ENCODE data around the gene CCDC183. TPM values are rescaled to one million over a fixed set of nuclear protein-coding genes. Genes with fewer than 3 reads are reported as not detected.
"Not testable (repeated sequence)": the region's sequence is repeated elsewhere in the genome, so short reads cannot be mapped to it uniquely, and the experiment has no call there.

Gene CCDC183
- total and polyA plus RNA-seq, 2 donors from 2014 or later: 0.88 to 3.1 TPM

- no peak for TF ChIP-seq CTCF (IDR thresholded peaks at IDR 0.05; ENCODE audit: borderline replicate concordance, extremely low read depth, insufficient read depth)
- Histone ChIP-seq H3K36me3 (ENCODE audit: control insufficient read depth in 2 of 3, insufficient read depth in 3 of 3, low read length in 3 of 3) (no peaks in the 10 kb centered on the region), H3K27me3 (ENCODE audit: control insufficient read depth, insufficient read depth, low read length) (no peaks in the 10 kb centered on the region), H3K9me3 (ENCODE audit: control insufficient read depth in 2 of 3, insufficient read depth in 1 of 3, low read length in 3 of 3) (peaks cover 0 to 5% (median 0%) of the 10 kb centered on the region in 3 donors), H3K4me3 (ENCODE audit: low read length in 3 of 3) (no peak overlapping the region), H3K9ac (ENCODE audit: low read length in 3 of 3) (no peak overlapping the region), H3K27ac (ENCODE audit: low read depth in 2 of 2, low read length in 2 of 2) (no peak overlapping the region), H3K4me1 (ENCODE audit: control insufficient read depth in 2 of 3, insufficient read depth in 2 of 3, low read depth in 1 of 3, low read length in 3 of 3) (no peaks in the 10 kb centered on the region)
- intact Hi-C loops (cut with DNase I): no loop called here
- FAIRE-seq (no peak), DNase-seq (peak in 2 of 5 donors; percentile 50 to 59)
Observed at GRCh38 chr9:136759436-136760325, 36.5 kb upstream of the CCDC183 start.

GRCh38 chr9:136760424-136760823, 35.7 kb upstream of the CCDC183 start:
- Histone ChIP-seq H3K4me3 (ENCODE audit: low read length in 3 of 3) (no peak overlapping the region), H3K27ac (ENCODE audit: low read depth in 2 of 2, low read length in 2 of 2) (no peak overlapping the region), H3K4me1 (ENCODE audit: control insufficient read depth in 2 of 3, insufficient read depth in 2 of 3, low read depth in 1 of 3, low read length in 3 of 3) (no peaks in the 10 kb centered on the region), H3K27me3 (ENCODE audit: control insufficient read depth, insufficient read depth, low read length) (no peaks in the 10 kb centered on the region), H3K9ac (ENCODE audit: low read length in 3 of 3) (no peak overlapping the region), H3K9me3 (ENCODE audit: control insufficient read depth in 2 of 3, insufficient read depth in 1 of 3, low read length in 3 of 3) (peaks cover 0 to 5% (median 0%) of the 10 kb centered on the region in 3 donors), H3K36me3 (ENCODE audit: control insufficient read depth in 2 of 3, insufficient read depth in 3 of 3, low read length in 3 of 3) (no peaks in the 10 kb centered on the region)
- DNase-seq: peak in 1 of 5 donors; percentile 68
- FAIRE-seq: no peak
- TF ChIP-seq CTCF (IDR thresholded peaks at IDR 0.05; ENCODE audit: borderline replicate concordance, extremely low read depth, insufficient read depth): no peak
- intact Hi-C loops (cut with DNase I): no loop called here

GRCh38 chr9:136760834-136761544, 35.1 kb upstream of the CCDC183 start:
- H3K9ac ChIP-seq (ENCODE audit: low read length in 3 of 3); FAIRE-seq; intact Hi-C loops (cut with DNase I); H3K36me3 ChIP-seq (ENCODE audit: control insufficient read depth in 2 of 3, insufficient read depth in 3 of 3, low read length in 3 of 3); H3K4me3 ChIP-seq (ENCODE audit: low read length in 3 of 3); H3K27ac ChIP-seq (ENCODE audit: low read depth in 2 of 2, low read length in 2 of 2); H3K27me3 ChIP-seq (ENCODE audit: control insufficient read depth, insufficient read depth, low read length); H3K4me1 ChIP-seq (ENCODE audit: control insufficient read depth in 2 of 3, insufficient read depth in 2 of 3, low read depth in 1 of 3, low read length in 3 of 3); H3K9me3 ChIP-seq (ENCODE audit: control insufficient read depth in 2 of 3, insufficient read depth in 1 of 3, low read length in 3 of 3): not testable (repeated sequence)
- TF ChIP-seq CTCF (IDR thresholded peaks at IDR 0.05; ENCODE audit: borderline replicate concordance, extremely low read depth, insufficient read depth): peak; percentile 45
- peak; percentile 53 to 80 (median 69) for DNase-seq

All from kidney (tissue), 14 donors.